Activated effector memory CD4-positive, alpha-beta T cell treated with Interleukin-2 at 50 U/mL for 16 hours (primary cell): ENCODE measurements around the gene SOX8.

Source experiments
- DNase-seq: peaks from one replicate; pipeline ENCODE4 v3.0.0-alpha.2; 2020

SOX8 gene

DNA sequence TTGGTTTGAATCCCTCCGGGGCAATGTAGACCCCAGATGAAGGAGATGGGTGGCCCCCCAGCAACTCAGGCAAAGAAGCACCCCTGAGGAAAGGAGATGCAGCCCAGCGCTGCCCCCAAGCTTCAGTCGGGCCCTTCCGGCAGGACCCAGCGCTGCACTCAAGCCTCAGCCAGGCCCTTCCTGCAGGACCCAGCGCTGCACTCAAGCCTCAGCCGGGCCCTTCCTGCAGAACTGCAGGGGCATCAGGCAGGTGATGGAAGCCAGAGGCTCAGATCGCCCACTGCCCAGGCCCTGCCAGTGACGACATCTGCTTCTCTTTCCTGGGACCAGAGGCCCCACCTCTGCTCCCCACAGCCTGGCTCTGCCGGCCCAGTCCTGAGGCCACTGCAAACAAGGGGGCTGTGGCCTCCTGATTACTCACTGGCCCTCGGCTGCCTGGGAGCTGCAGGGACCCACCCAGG is 7.8 kb downstream of the SOX8 start:
- no peak for DNase-seq

DNA sequence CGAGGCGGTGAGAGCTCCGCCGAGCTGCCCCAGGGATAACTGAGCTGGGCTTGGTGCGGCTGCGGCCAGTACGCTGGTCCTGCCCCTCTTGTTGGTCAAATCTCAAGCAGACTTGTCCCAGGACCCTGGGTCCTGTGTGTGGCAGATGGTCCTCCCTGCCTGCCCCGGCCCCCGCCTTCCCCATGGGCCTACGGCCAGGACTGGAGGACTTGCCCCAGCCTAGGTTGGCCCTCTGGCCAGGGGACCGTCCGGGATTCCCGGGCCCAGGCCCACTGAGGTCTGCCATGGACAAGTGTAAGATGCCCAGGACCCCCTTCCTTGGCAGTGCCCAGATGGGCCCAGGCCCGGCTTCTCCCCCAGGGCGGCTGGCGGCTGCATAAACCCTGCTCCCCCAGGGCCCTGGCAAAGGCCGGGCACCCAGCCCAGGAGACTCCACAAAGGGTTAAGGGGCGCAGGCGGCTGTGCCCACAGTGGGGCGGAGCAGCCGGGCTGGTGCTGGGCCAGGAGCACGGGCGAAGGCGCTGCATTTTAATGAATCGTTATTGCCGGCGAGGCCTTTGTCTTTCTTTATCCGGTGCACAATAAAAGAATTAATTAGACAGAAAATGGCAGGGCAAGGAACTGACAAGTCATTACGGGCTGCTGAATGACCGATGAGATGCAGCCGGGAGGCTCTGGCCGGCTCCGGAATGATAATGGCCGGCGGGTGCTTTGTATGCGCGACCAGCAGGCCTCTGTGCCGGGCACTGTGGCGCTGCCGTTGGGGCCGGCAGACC is 9.1 kb downstream of the SOX8 start:
- no peak for DNase-seq

DNA sequence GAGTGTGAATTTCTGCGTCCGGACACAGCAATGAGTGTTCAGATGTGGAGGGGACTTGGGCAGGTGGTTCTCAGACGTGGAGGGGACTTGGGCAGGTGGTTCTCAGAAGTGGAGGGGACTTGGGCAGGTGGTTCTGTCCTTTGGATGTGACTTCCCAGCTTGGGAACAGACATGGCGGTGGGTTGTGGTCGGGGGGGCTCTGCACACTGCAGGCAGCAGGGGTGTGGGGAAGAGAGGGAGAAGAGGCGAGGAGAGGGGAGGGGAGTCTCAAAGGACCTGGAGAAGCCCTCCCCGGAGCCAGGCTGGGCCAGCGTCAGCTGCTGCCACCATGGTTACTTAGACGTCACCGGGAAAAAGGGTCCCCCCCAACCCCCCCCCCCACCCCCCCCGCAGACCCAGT is 9.8 kb downstream of the SOX8 start:
- no peak for DNase-seq

DNA sequence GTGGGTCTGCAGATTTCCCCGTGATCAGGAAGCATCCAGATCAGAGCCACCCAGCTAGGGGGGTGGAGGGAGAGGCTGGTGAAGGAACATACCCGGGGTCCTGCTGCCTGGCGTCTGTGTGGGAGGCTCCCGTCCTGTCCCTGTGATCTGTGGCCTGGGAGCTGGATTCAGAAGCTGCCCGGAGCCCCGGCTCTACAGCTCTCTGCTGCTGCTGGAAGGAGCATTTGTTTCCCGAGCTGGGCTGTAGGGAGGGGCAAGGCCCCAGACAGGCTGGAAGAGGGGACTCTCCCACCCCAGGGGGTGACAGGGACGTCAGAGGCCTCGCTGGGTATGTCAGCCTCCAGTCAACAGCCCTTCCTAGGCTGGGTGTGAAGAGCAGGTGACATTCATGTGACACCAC is 10.2 kb downstream of the SOX8 start:
- no peak for DNase-seq

DNA sequence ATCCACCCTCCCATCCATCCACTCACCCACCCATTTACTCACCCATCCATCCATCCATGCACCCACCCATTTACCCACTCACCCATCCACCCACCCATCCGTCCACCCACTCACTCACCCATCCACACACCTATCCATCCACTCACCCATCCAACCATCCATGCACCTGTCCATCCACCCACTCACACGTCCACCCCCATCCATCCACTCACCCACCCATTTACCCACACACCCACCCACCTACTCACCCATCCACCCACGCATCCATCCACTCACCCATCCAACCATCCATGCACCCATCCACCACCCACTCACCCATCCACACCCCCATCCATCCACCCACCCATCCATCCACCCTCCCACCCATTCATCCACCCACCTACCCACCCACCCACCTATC is 12.2 kb downstream of the SOX8 start:
- DNase-seq, result no peak

DNA sequence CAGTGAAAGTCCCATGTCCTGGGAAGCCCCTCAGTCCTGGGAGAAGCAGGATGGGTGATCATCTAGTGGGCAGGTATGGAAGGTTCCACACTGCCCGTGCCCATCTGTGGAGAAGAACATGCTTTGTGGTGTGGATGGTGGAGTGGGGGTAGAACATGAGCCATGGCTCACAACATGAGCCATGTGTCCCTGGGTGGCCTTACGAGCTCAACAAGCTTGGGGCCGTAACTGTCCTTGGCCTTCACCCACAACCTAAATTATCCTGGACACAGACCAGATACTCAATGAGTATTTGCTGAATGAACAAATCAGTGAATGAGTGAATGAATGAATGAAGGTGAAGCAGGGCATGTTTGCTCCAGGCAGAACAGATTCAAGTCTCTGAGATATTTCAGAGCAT is 13.5 kb downstream of the SOX8 start:
- DNase-seq, result no peak

DNA sequence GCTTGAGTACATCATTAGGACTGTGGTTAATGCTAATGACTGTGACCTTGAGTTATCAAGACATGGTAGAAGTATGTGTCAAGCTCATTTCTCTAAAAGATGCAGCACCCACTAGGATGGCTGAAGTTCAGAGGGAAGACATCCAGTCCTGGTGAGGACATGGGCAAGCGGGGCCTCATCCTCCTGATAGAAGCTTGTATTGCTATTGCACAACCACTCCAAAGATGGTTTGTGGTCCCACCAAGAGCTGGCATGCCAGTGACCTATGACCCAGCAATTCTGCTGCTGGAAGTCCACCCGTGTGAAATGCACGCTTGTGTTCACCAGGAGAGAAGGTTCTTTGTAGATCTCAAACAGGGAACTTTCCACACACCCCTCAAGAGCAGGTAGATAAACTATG is 14.2 kb downstream of the SOX8 start:
- no peak for DNase-seq

DNA sequence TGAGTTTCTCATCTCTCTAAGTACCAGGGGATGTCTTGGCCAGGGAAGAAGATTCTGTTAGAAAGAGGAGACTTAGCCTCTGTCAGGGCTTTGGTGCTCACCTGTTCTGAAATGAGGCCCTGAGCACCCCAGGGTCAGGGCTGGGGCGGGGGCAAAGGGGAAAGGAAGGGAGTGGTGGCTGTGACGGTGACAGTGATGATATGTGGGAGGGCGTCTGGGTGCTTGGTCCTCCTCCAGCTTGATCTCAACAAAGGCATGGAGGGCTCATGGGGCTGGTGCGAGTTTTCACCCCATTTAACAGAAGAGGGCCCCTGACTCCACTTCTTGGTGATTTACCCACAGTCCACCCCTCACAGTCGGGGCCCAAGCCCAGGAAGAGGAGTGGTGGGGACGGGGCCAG is 15.1 kb downstream of the SOX8 start:
- DNase-seq, result peak; percentile 39

DNA sequence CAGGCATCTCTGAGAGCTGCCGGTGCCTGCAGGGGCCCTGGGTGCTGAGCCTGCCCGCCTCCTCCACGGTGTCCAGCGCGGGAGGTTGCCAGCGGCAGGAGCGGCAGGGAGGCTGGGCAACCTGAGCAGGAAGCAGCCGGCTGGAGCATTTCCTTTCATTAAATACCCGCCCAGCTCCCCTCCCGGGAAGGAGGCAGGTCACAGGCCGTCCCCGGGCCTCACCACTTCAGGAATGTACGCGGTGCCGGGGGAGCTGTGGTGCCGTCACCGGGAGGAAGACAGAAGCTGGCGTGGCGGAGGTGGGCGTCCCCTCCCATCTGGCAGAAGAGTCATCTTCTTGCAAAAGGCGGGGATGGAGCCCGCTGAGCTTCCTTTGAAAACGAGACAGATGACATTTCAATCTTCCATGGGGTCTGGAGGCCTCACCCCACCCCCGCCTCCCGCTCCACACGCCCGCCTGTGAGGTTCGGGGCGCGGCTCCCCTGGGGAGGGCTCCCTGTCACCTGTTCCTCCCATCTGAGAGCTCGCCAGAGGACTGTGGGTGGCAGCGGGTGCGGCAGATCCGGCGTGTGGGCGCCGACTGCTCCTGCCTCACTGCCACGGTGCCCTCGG is 16.0 kb downstream of the SOX8 start:
- DNase-seq, result peak; percentile 61

DNA sequence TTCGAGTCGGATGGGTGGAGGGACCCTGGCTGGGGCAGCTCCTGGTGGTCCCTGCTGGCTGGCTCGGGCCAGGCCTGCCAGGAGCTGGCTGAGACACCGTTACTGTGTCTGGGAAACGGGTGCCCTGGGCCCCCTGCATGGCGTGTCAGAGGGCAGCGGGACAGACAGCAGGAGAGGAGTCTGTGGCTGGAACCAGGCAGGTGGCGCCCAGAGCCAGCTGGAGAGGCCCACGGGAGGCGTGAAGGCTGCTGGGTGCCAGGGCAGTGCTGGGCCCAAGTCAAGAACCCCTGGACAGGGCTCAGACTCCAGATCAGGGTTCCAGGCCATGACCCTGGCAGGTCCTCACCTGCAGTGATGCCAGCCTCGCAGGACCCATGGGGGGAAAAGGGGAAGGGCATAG is 16.6 kb downstream of the SOX8 start:
- no peak for DNase-seq

DNA sequence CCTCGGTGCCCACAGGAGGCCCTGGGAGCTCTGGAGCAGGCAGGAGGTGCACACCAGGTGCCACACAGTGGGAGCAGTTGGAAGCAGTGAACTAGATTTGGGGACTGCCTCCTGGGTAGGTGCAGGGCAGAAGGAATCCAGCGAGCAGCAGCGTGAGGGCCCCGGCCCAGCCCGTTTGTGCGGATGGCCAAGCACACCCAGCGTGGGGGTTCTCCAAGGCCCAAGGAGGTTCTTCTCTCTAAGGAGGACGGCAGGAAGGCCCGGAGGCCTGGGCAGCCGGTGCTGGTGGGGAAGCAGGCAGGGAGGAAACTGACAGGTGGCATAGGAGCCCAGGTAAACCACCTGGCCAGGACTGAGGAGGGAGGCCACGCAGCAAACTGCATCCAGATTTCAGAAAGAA is 17.0 kb downstream of the SOX8 start:
- no peak for DNase-seq

DNA sequence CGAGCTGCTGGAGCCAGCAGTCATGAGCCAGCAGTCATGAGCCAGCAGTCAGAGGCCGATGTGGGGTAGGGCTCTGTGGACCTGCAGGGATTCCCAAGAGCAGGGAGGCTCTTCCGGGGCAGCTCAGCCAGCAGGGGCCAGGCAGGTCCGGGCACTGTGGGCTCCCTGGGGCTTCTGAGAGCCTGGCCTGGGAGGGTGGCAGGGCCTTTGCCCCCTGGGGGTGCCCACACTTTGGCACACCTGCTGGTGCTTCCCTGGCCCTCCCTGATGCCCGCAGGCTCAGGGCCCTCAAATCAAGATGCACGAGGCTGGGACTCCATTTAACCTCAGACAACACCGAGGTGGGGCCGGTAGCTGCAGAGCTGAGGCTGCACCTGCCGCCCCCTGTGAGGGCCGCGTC is 18.1 kb downstream of the SOX8 start:
- no peak for DNase-seq

DNA sequence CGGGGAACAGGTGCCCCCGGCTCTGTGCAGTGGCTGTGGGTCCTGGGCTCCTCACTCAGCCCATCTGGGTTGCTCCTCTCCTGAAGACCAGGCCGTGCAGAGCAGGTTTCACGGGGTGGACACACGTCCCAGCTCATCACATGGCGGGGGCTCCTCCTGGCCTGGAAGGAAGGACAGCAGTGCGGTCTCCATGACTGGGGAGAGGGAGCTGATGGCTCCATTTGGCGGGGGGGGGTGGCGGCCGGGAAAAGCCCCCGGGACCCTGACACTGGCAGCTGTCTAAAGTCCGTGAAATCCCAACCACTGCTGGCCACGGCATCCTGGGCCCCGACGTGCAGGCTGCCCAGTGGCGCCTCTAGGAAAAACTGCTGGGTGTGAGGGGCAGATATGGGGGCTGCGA is 19.0 kb downstream of the SOX8 start:
- no peak for DNase-seq

DNA sequence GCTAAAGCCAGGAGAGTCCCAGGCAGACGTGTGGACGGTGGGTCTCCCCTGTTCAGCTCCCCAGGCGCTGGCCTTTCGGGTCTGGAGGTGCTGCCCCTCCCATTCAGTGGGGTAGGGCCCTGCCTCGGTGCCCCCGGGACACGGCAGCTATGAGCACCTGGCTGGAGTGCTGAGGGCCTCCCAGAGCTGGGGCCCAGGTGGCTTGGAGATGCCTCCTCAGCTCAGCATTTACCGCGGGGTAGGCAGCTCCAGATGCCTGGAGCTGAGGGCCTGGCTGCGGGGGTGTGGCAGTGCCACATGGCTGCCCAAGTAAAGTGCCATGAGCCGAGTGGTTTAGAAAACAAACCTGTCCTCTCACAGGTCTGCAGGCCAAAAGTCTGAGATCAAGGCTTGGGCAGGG is 19.5 kb downstream of the SOX8 start:
- DNase-seq, result no peak

DNA sequence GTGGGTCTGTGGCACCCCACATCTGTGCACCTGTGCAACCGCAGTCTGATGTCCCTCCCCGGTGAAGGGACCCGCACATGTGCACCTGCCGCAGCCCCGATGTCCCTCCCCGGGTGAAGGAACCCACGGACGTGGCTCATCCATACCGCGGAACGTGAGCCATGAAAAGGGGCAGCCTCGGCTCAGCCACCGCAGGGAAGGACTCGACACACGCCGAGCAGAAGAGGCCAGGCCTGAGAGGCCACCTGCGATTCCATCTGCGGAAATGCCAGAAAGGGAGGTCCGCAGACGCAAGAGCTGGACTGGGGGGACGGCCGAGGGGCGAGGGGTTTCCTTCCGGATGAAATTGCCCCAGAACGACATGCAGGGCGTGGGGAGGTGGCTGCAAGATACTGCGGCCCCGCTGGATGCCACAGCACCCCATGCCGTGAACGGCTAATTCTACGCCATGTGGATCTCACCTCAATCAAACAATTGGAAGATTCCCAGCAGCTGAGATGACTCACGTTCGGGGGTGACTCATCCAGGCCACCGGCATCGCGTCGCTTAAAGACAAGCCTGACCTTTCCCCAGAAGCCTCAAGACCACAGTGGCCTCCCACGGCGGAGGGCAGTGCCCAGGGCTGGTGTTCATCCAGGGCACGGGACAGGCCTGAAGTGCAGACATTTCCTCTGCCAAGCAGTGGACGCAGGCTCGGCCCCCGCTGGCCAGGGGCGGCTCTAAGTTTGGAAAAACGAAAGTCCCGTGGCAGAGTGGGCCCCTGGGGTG is 21.0 kb downstream of the SOX8 start:
- DNase-seq, result peak; percentile 64

DNA sequence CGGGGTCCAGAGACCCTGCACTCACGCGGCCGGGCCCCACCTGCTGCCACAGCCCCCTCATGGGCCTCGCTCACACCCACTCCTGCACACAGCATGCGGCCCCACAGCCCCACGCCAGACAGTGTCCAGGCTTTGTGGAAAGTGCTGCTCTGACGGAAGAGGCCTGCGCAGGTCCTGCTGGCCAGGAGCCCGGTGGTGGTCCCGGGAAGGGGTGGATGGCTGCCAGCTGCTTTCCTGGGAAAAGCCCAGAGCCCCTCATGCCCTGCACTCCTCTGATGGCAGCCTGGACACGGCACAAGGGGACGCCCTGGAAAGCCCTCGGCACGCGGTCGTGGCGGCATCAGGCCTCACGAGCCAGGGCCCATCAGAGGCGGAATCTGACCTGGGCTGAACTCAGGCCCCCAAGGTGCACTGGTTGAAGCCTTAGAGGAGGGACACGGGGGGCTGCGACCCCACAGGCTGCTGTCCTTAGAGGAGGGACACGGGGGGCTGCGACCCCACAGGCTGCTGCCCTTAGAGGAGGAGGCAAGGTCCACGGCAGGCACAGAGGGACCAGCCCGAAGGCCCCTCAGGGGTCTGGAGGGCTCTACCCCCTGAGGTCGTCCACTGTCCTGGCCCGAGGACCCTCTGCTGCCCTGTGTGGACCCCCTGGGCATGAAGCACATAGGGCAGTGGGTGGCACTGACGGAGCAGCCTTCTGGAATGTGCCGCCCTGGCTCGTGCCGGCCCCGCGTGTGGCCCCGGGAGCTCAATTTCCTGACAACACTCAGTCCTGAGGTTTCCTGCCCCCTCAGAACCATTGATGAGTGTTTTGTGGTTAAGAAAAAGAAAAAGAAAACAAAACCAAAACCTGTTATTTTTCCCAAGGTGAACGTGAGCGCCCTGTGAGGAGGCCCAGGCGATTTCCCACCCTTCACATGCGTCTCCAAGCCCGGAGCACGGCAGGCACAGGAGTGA is 22.1 kb downstream of the SOX8 start:
- DNase-seq, result no peak

DNA sequence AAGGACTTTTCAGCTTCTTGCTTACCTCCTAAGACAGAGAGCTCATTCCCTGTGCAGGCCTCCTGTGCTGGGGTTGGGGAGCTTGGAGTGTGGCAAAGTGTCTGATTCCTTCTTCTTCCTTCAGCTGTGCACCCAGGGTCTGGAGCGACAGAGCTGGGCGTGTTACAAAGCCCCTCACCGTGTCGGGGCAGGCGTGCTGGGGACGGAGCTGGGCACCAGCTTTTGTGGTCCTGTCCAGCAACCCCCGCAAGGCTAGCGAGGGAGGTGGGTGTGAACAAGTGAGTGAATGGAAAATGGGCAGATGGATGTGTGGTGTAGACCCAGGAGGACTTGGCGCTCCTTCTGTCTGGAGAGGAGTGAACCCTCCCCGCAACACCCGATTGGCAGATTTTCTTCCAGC is 23.7 kb downstream of the SOX8 start:
- no peak for DNase-seq

DNA sequence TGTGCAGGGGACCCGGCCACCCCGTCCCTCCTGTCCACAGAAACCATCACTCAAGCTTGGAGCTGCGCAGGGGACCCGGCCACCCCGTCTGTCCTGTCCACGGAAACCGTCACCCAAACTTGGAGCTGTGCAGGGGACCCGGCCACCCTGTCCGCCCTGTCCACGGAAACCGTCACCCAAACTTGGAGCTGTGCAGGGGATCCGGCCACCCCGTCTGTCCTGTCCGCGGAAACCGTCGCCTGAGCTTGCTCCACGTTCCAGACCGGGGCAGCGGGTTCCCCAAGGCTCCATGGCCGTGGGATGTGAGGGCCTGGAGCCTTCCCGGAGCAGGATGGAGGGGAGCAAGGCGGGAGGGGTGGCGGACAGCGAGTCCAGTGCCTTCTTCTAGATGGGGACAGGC is 25.2 kb downstream of the SOX8 start:
- DNase-seq, result no peak

DNA sequence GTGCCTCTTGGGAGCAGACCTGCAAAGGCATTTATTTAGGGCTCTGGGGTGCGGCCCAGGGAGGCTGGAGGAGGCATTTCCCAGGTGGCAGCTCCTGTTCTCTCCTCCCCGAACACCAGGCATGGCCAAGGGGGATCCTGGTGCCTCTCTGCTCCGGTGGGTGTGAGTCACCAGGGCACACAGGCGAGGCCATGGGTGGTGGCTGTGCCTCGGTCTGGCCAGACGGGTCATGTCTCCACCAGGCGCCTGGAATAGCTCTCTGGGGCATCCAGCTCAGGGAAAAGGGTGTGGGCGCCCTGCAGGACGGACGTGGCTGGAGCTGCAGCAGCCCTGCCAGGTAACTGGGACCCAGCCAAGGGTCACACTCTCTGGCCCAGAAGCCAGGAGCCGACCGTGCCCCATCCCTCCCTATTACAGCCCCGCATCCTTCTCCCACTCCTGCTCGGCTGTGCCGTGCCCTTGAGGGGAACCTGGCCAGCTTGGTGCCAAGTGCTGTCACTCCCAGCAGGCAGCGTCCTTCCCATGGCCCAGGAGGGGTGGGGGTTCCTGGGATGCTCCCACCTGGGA is 25.8 kb downstream of the SOX8 start:
- no peak for DNase-seq

DNA sequence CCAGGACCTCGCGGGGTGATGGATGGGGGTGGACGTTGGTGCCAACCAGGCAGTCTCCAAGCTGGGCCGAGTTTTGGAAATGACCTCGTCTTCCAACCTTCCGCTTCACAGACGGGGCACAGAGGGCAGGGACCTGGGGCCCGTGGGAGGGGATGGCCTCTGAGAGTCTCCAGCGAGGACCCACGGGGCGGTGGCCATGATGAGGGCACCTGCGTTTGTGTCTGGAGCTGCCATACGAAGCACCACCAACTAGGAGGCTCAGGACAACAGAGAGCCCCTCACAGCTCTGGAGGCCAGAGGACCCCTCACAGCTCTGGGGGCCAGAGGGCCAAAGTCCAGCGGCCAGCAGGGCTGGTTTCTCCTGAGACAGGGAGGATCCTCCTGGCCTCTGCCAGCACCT is 26.5 kb downstream of the SOX8 start:
- DNase-seq, result no peak

DNA sequence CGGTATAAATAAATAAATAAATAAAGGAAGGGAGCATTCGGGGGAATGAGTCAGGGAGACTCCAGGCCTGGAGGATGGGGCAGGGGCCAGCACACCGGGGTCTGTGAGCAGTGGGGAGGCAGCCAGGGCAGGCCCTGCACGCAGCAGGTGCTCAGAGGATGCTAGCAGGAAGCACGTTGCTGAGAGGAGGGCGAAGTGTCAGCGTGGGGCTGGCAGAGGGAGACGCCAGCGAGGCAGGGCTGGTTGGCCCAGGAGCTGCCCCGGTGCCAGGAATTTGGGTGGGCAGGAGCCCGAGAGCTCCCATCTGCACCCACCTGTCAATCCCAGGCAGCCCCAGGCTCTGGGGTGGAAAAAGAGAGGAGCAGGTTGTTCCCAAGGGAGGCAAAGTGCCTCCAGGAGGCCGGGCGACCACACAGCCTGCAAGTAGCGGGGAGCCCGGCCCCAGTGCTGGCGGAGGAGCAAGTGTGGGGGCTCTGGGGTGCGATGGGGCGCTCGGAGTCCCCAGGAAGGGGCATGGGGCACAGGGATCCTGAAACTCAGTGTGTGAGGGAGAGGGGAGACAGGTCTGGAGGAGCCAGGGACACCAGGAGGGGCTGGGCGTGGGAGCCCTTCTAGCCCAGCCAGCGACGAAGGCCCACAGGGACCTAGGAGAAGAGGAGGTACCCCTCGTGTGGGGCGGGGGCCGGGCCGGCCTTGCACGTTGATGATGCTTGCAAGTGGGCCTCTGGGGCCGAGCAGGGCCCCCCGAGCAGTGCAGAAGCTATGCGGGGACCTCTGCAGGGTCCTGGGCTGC is 28.0 kb downstream of the SOX8 start:
- no peak for DNase-seq

DNA sequence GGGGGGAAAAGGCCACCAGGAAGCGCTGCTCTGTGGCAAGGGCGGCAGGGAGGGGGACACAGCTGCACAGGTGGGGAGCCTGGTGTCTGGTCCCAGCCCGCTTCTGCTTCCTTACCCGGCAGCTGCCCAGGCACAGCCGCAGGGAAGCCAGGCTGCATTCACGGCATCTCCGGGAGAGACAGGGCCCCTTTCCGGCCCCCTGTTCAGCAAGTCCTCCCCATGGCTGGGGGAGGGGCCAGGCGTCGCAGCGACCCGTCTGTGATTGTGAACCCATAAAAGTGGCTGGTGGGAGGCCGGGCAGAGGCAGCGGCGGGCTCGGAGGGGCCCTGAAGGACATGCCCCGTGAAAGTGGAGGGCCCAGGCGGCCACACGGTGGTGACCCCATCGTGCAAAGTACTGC is 28.7 kb downstream of the SOX8 start:
- DNase-seq, result no peak
